Measurements from ENCODE around the gene SLC15A3. TPM values are rescaled to one million over a fixed set of nuclear protein-coding genes. Genes with fewer than 3 reads are reported as not detected.

The SLC15A3 gene
- polyA plus RNA-seq, 3 donors = 27.1 to 121 (median 35.0) TPM

GRCh38 chr11:60948250-60948649, 3.7 kb downstream of the SLC15A3 start:
- H3K79me2 ChIP-seq (ENCODE audit: insufficient read depth, low read length) = peaks cover 71% of the 10 kb centered on the region

GRCh38 chr11:60947700-60948099, 4.3 kb downstream of the SLC15A3 start:
- peaks cover 85% of the 10 kb centered on the region for H4K20me1 ChIP-seq (ENCODE audit: insufficient read depth, low read length)
- Mint-ChIP-seq H3K4me3 (no peak overlapping the region), H3K36me3 (peaks cover 71 to 77% of the 10 kb centered on the region in 2 donors), H3K27me3 (ENCODE audit: low read depth in 3 of 3) (peaks cover 6 to 15% (median 13%) of the 10 kb centered on the region in 3 donors), H3K27ac (no peak overlapping the region), H3K4me1 (peaks cover 65% of the 10 kb centered on the region), H3K9me3 (peaks cover 0 to 7% (median 0%) of the 10 kb centered on the region in 7 donors)
- H3K9ac ChIP-seq (ENCODE audit: insufficient read depth, low read length, poor library complexity, severe bottlenecking) = no peak overlapping the region
- no peak overlapping the region for H3K27ac ChIP-seq (ENCODE audit: low read depth in 1 of 2, low read length in 2 of 2)
- H3K4me2 ChIP-seq (replicated peaks; ENCODE audit: extremely low read depth, low read length, poor library complexity, severe bottlenecking) = peak overlapping the region; percentile 3
- H2AFZ ChIP-seq (ENCODE audit: insufficient read depth, low read depth, low read length, poor library complexity, severe bottlenecking) = no peak overlapping the region
- no peaks in the 10 kb centered on the region for H3K9me3 ChIP-seq (replicated peaks in 1 of 2; ENCODE audit: control insufficient read depth in 1 of 2, insufficient read depth in 1 of 2, low read length in 2 of 2)
- no peaks in the 10 kb centered on the region for H3K27me3 ChIP-seq (ENCODE audit: control insufficient read depth in 2 of 2, insufficient read depth in 2 of 2, low read length in 2 of 2)
- intact Hi-C loops (cut with micrococcal nuclease) = no loop called here
- H3K79me2 ChIP-seq (ENCODE audit: insufficient read depth, low read length) = peaks cover 71% of the 10 kb centered on the region
- no peak for TF ChIP-seq CTCF (IDR thresholded peaks at IDR 0.05)
- H3K36me3 ChIP-seq (replicated peaks in 1 of 2; ENCODE audit: control insufficient read depth in 1 of 2, insufficient read depth in 2 of 2, low read length in 2 of 2) = peaks cover 48 to 64% of the 10 kb centered on the region in 2 donors
- WGBS (ENCODE audit: insufficient coverage) = 50% methylated on average over 1 of the region's 2 CpGs
- peaks cover 38 to 68% of the 10 kb centered on the region in 2 donors for H3K4me1 ChIP-seq (ENCODE audit: control insufficient read depth in 1 of 2, insufficient read depth in 2 of 2, low read length in 2 of 2)
- DNase-seq = no peak
- no peak overlapping the region for H3K4me3 ChIP-seq (replicated peaks in 1 of 3; ENCODE audit: low read depth in 2 of 3, low read length in 3 of 3)

More at GRCh38 chr11:60948250-60948649, 3.7 kb downstream of the SLC15A3 start:
- H3K36me3 Mint-ChIP-seq = peaks cover 65 to 76% of the 10 kb centered on the region in 2 donors
- H3K27me3 Mint-ChIP-seq (ENCODE audit: low read depth in 3 of 3) = peaks cover 6 to 17% (median 15%) of the 10 kb centered on the region in 3 donors
- Histone ChIP-seq H3K27me3 (ENCODE audit: control insufficient read depth in 2 of 2, insufficient read depth in 2 of 2, low read length in 2 of 2) (no peaks in the 10 kb centered on the region), H3K36me3 (replicated peaks in 1 of 2; ENCODE audit: control insufficient read depth in 1 of 2, insufficient read depth in 2 of 2, low read length in 2 of 2) (peaks cover 42 to 59% of the 10 kb centered on the region in 2 donors), H2AFZ (ENCODE audit: insufficient read depth, low read depth, low read length, poor library complexity, severe bottlenecking) (no peak overlapping the region), H3K9ac (ENCODE audit: insufficient read depth, low read length, poor library complexity, severe bottlenecking) (no peak overlapping the region), H3K4me3 (replicated peaks in 1 of 3; ENCODE audit: low read depth in 2 of 3, low read length in 3 of 3) (peak overlapping the region in 1 of 3 experiments; percentile 94), H3K27ac (ENCODE audit: low read depth in 1 of 2, low read length in 2 of 2) (no peak overlapping the region), H3K9me3 (replicated peaks in 1 of 2; ENCODE audit: control insufficient read depth in 1 of 2, insufficient read depth in 1 of 2, low read length in 2 of 2) (no peaks in the 10 kb centered on the region), H4K20me1 (ENCODE audit: insufficient read depth, low read length) (peaks cover 79% of the 10 kb centered on the region), H3K4me1 (ENCODE audit: control insufficient read depth in 1 of 2, insufficient read depth in 2 of 2, low read length in 2 of 2) (peaks cover 44 to 73% of the 10 kb centered on the region in 2 donors), H3K4me2 (replicated peaks; ENCODE audit: extremely low read depth, low read length, poor library complexity, severe bottlenecking) (peak overlapping the region; percentile 94)
- no peak for TF ChIP-seq CTCF (IDR thresholded peaks at IDR 0.05)
- peak overlapping the region in 3 of 7 donors; percentile 6 to 41 (median 13) for H3K27ac Mint-ChIP-seq
- 100% methylated on average over 2 of the region's 5 CpGs for WGBS (ENCODE audit: insufficient coverage)
- H3K4me3 Mint-ChIP-seq = peak overlapping the region; percentile 76 to 95
- no peak for DNase-seq
- peaks cover 0 to 7% (median 0%) of the 10 kb centered on the region in 7 donors for H3K9me3 Mint-ChIP-seq
- intact Hi-C loops (cut with micrococcal nuclease) = no loop called here
- peaks cover 70% of the 10 kb centered on the region for H3K4me1 Mint-ChIP-seq

Data from CD14-positive monocyte (primary cell).